AML-193 (cell line): ENCODE data around the gene OR2AE1.
"Not testable (repeated sequence)": the region's sequence is repeated elsewhere in the genome, so short reads cannot be mapped to it uniquely, and the experiment has no call there.

ENCODE experiments used
- DNase-seq, 2 experiments: peaks; one replicate each; lab custom pipeline; 2025; lab: John Stamatoyannopoulos, UW

Gene OR2AE1

GRCh38 chr7:99876933-99877332, at the start of gene OR2AE1:
Gene OR2AE1 (minus strand): TSS chr7:99877033. CDS start chr7:99877033, 0 bp downstream.
- no peak for DNase-seq

GRCh38 chr7:99926321-99926720, 49.5 kb upstream of the OR2AE1 start:
- no peak for DNase-seq

- DNase-seq: no peak
Measured at GRCh38 chr7:99923200-99923599, 46.4 kb upstream of the OR2AE1 start.

- peak in 1 of 2 experiments; percentile 2 for DNase-seq
Measured at GRCh38 chr7:99920149-99920548, 43.3 kb upstream of the OR2AE1 start.

- DNase-seq: no peak
Measured at GRCh38 chr7:99919814-99920112, 42.9 kb upstream of the OR2AE1 start.

GRCh38 chr7:99918959-99919813, 42.4 kb upstream of the OR2AE1 start, which contains the start of gene TRIM4:
Gene TRIM4 (minus strand): TSS chr7:99919530. CDS start chr7:99919401, 129 bp downstream.
- peak; percentile 89 to 93 for DNase-seq

GRCh38 chr7:99910976-99911375, 34.1 kb upstream of the OR2AE1 start:
- no peak for DNase-seq

GRCh38 chr7:99901581-99901980, 24.7 kb upstream of the OR2AE1 start:
- DNase-seq: no peak

- no peak for DNase-seq
Measured at GRCh38 chr7:99899830-99900519, 23.1 kb upstream of the OR2AE1 start.

- no peak for DNase-seq
Measured at GRCh38 chr7:99898836-99899235, 22.0 kb upstream of the OR2AE1 start.

- no peak for DNase-seq
Measured at GRCh38 chr7:99898023-99898357, 21.2 kb upstream of the OR2AE1 start.

- DNase-seq: peak; percentile 13 to 19
Measured at GRCh38 chr7:99897322-99898022, 20.6 kb upstream of the OR2AE1 start.

- no peak for DNase-seq
Measured at GRCh38 chr7:99894738-99895137, 17.9 kb upstream of the OR2AE1 start.

- DNase-seq: no peak
Measured at GRCh38 chr7:99893280-99893679, 16.4 kb upstream of the OR2AE1 start.

GRCh38 chr7:99890348-99890747, 13.5 kb upstream of the OR2AE1 start:
- DNase-seq: not testable (repeated sequence)

GRCh38 chr7:99888366-99888765, 11.5 kb upstream of the OR2AE1 start:
- DNase-seq: not testable (repeated sequence)

- no peak for DNase-seq
Measured at GRCh38 chr7:99881370-99881769, 4.5 kb upstream of the OR2AE1 start.

- no peak for DNase-seq
Measured at GRCh38 chr7:99876491-99876890, 342 bp downstream of the OR2AE1 start.

GRCh38 chr7:99868246-99868645, 8.6 kb downstream of the OR2AE1 start:
- no peak for DNase-seq

GRCh38 chr7:99867477-99867876, 9.4 kb downstream of the OR2AE1 start:
- DNase-seq: not testable (repeated sequence)

GRCh38 chr7:99863847-99864440, 12.9 kb downstream of the OR2AE1 start:
- DNase-seq: no peak
